Left colon (tissue), 2 donors: ENCODE results near the gene MAST2. TPM values are rescaled to one million over a fixed set of nuclear protein-coding genes. Genes with fewer than 3 reads are reported as not detected.
A peak's percentile ranks its signal among the peaks of the same experiment; 100 is the strongest.
"Not testable (repeated sequence)": the region's sequence is repeated elsewhere in the genome, so short reads cannot be mapped to it uniquely, and the experiment has no call there.

Experiments used
- ATAC-seq: fragments of 200-7000 bp; cut with Tn5 transposase; one replicate; pipeline ENCODE4 v1.9.1; 2020; ENCODE audit warnings: mild to moderate bottlenecking, moderate library complexity
- DNase-seq, 2 donors: peaks; one replicate each; pipeline ENCODE4 v3.0.0-alpha.2; 2020
- intact Hi-C, 2 donors: fragments of 100-400 bp; cut with DNase I in 1 of 2; cut with micrococcal nuclease in 1 of 2; formaldehyde crosslinking; loops; one replicate each; pipeline versions ENCODE4 v1.11.2 to v1.14.0; 2022; cut with DNase I, micrococcal nuclease
- total RNA-seq, 2 donors: library from RNA; stranded (reverse); fragmentation: NEBNext Ultra II Directional; extraction: Animal tissue kit (Norgen Biotek cat#: 25700); gene quantifications; one replicate each; pipeline ENCODE4 v1.2.1, GENCODE V29; 2021
- donor health status: DM: no; HTN: no; CAD: no.
- donor health status: DM: yes; HTN: yes; CAD: no.

Gene MAST2
- total RNA-seq, 2 donors from 2014 or later = 80.3 to 129 TPM

DNA sequence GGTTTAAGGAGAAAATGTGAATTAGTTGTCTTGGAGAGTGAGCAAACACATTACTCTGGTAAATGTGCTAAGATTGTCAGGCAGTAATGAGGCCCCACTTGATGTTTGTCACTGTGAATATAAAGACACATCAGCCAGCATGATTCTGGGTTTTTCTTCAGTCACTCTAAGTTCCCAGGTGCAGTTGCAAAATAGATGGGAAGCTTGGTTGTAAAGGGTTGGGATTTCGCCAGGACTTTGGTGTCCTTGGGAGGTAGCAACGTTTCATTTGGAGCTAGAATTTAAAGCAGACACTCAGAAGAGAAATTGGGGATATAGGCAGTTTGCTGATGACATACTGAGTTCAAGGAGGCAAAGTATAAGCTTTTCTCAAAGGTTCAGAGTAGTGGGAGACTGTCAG, 154.3 kb downstream of the MAST2 start:
- intact Hi-C loops = no loop called here
- ATAC-seq (no peak), DNase-seq (no peak)

DNA sequence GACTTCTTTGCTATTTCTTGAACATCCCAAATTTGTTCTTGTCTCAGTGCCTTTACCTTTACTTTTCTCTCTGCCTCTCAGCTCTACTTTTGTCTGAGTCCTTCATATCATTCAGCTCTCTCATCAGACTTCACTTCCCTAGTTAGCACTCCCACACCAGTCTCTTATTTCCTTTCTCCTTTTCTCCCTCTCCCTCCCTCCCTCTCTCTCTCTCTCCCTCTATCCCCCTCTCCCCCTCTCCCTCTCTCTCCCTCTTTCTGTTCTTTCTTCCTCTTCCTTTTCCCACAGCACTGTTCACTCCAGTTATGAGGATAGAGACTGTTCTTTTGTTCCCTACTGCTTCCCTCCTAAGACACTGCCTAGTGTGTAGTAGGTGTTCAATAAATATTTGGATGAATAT, 154.9 kb downstream of the MAST2 start:
- intact Hi-C loops = no loop called here
- ATAC-seq (no peak), DNase-seq (no peak)

DNA sequence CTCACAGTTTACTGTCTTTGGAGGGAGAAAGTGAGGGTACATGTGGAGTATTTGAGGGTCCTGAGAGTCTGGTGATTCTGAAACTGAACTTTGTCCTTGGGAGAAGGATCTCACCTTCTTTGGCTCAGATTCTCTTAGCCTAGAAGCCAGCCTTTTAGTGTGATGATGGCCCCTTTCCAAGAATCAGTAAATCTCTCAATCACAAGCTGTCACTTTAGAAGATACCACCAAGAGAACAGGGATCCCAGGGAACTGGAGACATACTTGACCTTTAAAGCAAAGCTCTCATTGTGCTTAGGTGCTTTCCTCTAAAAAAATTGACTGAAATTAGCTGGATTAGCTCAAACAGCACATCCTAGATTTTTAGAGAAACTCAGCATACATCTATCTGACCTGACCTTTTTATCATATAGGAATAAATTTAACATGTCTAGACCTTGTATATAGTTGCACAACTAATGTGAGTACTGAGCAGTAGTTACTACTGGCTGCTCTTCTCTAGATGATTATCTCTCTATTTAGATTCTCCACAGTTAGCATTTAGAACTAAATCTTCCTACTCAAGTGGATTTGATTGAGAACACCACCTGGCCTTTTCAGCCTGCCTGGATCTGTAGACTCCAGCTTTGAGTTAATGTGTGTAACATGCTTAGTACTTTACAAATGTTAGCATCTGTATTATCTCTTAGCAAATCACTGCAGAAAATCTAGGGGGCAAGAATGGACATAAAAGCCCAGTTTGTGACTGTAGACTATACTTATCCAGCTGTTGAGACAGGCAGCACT, 157.7 kb downstream of the MAST2 start:
- ATAC-seq = peak; percentile 16
- intact Hi-C loops = no loop called here
- DNase-seq = no peak

DNA sequence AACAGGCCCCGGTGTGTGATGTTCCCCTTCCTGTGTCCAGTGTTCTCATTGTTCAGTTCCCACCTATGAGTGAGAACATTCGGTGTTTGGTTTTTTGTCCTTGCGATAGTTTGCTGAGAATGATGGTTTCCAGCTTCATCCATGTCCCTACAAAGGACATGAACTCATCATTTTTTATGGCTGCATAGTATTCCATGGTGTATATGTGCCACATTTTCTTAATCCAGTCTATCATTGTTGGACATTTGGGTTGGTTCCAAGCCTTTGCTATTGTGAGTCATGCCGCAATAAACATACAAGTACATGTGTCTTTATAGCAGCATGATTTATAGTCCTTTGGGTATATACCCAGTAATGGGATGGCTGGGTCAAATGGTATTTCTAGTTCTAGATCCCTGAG, 158.5 kb downstream of the MAST2 start:
- intact Hi-C loops, DNase-seq, ATAC-seq: not testable (repeated sequence)

DNA sequence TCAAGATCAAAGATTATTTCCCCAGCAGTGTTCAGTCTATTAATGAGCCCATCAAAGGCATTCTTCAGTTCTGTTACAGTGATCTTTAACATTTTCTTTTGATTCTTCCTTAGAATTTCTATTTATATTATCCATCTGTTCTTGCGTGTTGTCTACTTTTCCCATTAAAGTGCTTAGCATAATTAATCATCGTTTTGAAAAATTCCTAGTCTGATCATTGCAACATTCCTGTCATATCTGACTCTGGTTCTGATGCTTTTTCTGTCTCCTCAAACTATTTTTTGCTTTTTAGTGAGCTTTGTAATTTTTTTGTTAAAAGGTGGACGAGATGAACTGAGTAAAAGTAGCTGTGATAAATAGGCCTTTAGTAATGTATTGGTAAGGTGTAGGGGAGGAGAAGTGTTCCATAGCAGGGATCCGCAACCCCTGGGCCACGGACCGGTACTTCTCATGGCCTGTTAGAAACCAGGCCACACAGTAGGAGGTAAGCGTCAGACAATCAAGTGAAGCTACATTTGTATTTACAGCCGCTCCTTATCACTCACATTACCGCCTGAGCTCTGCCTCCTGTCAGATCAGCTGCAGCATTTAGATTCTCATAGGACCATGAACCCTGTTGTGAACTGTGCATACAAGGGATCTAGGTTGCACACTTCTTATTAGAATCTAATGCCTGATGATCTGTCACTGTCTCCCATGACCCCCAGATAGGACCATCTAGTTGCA, 165.7 kb downstream of the MAST2 start:
- ATAC-seq (no peak), DNase-seq (no peak)
- intact Hi-C loops = no loop called here

DNA sequence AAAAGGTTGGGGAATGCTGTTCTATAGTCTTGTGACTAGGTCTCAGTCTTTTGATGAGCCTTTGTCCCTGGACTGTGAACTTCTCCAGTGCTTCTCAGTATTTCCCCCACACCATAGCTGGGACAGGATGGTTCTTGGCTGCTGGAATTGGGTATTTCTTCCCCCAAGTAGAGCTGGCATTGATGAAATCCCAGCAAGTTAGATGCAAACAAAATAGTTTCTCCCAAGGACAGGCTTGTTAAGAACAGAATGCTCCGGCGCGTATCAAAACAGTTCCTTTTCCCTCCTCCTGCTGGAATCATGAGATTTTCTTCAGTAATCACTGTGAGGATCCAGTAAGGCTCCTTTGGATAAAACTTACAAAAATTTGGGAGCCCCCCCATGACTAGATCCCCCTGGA, 166.5 kb downstream of the MAST2 start:
- intact Hi-C loops = no loop called here
- no peak for DNase-seq

DNA sequence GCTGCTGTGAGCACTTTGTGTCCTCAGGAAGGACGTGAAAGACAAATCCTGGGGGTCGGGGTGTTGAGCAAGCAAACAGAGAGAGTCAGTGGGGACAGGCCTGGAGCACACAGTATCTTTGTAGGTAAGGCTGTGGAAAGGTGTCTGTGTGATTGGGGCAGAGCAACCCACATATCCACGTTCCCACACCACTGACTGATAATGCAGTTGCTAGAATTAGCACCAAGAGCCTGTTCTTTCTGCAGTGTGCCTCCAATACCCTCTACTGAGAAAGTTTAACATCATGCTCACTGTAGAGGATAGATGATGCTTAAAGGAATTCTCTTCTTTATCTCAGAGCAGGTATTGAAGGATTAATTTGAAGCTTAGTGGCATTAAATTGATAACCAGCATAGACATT, 167.9 kb downstream of the MAST2 start:
- intact Hi-C loops = no loop called here
- DNase-seq (no peak), ATAC-seq (no peak)

More for the DNA sequence above, 166.5 kb downstream of the MAST2 start:
- ATAC-seq = no peak

DNA sequence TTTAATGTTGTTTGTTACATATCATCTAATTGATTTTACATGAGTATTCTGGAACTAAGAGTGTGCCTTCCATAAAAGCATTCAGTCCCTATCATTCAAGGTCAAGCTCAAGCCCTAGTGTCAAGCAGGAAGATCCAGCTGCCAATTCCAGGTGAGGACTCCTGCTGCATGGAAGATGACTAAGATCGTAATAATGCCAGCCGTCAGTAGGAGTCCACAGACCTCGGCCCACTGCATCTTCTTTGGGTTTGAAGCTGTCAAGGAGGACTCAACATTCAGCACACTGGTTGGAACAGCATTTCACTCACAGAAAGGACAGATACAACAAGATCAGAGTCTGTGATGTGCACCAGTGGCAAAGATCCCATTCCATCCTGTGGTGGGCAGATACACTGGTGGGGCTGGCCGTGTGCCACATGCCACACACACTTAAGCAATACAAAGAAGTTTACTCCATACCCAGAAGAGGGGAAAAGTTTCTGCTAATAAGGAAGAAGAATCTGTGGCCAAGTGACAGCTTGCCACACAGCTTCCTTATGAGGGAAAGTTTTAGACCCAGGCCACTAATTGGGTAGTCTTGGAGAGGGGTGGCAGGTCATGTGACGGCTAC, 168.6 kb downstream of the MAST2 start:
- ATAC-seq (peak; percentile 16), DNase-seq (peak in 1 of 2 donors; percentile 26)
- intact Hi-C loops = no loop called here

DNA sequence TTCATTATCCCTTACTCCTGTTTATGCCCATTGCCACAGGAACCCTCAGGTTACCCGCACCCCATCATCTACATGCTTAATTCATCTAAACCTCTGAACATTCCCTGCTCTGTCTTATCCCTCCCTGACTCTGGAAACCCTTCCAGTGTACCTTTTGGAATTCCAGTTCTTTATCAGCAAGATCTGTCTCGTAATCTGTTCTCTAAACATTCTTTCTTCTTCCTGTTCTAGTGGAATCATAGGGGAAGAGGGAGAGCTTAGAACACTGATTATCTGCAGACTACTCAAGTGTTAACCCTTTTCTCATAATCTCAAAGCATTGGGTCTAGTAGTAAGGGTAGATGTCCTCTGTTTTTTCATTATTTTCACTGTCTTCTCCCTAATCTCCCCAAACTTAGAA, 169.2 kb downstream of the MAST2 start:
- no peak for DNase-seq
- intact Hi-C loops = no loop called here
- ATAC-seq = peak; percentile 25

DNA sequence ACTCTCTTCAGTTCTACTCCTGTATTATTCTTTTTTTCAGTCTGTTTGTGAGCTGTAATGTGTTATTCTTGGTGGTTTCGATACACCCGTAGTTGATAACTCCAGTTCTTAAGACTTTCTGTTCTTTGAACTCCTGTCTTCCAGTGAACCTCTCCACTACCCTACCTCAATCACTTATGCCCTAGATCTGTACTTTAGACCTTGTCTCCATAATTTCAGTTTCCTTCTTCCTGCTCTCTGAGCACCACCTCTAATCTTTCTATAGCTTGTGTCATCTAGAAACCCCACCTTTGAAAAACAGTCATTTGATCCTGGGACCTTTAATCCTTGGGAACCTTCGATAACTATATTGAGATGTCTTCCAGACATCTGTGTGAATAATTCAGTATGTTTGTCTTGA, 169.7 kb downstream of the MAST2 start:
- ATAC-seq (peak; percentile 70), DNase-seq (no peak)
- intact Hi-C loops = no loop called here

DNA sequence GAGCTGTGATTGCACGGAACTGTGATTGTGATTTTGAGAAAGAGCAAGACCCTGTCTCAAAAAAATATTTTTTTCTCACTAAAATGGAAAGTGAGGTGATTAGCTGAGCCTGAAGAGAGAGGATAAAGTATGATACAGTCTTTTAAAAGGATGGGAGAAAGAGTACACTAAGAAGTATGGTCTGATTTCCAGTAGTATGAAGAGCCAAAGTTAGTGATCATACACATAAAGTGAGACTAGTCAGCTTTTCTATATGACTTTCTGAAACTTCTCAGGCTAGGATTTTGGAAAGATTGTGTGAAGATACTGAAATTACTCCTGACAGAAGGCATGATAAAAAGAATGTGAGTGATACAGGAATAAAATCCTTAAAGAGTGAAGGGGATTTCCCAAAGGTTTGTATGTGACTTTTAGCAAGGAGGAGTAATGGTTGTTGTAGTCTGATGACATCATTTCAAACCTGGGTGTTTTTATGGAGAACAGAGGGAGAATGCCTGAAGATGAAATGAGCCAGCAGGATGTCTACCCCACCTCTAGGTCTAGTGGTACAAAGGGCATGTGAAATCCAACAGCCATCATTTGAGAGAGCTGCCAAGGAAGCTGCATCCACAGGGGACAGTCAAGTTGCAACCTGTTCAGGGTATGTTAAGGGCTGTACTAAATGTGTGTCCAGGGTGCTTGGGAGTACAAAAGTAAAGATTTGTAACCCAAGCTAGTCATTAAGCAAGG, 171.3 kb downstream of the MAST2 start:
- peak; percentile 17 to 63 for DNase-seq
- ATAC-seq = peak; percentile 50
- intact Hi-C loops = no loop called here

DNA sequence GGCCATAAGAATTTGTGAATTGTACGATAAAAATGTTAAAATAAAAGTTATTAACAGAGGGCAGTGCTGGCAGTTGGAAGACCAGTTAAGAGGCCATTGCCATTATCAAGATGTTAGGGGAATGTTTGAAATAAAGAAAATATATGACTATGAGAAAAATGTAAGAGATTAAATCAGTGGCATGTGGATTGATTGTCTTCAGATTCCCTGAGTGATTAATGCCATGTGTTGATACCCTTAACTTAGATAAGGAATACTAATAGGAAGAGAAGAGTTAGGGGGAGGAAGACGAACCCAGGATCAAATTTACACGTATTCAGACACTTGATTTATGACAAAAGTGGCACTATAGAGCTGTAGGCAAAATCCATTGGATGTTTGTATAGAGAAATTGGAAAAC, 173.2 kb downstream of the MAST2 start:
- intact Hi-C loops = no loop called here
- no peak for ATAC-seq
- DNase-seq = no peak

DNA sequence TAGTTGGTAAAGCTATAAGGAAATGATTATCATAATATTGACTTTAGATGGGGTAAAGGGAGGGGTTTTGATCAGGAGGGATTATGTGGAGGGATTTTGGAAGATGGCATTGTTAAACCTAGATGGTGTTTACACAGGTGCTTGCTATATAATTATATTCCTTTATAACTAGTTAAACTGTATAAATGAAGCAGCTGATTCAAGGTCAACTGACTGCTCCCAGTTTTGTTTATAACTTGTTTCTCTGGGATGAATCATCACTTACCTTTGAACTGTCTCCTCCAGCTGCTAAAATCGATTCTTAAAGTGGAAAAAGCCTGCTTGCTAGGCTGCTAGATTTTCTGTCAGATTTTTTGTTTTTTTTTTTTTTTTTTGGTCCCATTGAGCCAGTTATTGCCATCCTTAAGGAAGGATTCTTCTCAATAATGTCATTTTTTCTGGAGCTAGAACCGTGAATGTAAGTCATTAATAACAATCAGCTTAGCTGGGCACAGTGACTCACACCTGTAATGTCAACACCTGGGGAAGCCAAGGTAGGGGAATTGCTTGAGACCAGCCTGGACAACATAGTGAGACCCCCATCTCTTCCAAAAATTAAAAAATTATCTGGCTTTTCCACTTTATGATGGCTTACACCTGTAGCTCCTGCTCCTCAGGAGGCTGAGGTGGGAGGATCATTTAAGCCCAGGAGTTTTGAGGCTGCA, 175.8 kb downstream of the MAST2 start:
- DNase-seq (no peak), ATAC-seq (peak; percentile 68)
- intact Hi-C loops = no loop called here

DNA sequence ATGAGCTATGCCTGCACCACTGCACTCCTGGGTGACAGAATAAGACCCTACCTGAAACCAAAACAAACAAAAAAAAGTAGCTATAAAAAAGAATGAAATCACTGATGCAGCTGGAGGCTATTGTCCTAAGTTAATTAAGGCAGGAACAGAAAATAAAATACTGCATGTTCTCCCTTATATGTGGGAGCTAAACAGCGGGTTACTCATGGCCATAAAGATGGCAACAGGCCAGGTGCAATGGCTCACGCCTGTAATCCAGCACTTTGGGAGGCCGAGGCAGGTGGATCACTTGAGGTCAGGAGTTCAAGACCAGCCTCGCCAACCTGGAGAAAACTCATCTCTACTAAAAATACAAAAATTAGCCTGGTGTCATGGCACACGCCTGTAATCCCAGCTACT, 176.4 kb downstream of the MAST2 start:
- DNase-seq (peak; percentile 52 to 60), ATAC-seq (peak; percentile 33)
- intact Hi-C loops = no loop called here

DNA sequence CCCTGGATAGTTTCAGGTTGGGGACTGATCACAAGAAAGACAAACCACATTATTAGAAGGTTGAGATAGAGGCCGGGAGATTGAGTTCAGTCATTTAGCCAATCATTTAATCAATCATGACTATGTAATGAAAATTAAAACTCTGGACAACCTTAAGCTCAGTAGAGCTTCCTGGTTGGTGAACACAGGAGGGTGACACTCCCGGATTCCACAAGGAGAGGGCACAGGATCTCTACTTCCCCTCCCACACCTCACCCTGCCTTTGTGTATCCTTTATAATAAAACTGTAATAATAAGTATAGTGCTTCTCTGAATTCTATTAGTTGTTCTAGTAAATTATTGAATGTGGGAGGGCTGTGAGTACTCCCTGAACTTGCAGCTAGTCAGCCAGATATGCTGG, 178.9 kb downstream of the MAST2 start:
- DNase-seq (no peak), ATAC-seq (peak; percentile 57)
- intact Hi-C loops = no loop called here

DNA sequence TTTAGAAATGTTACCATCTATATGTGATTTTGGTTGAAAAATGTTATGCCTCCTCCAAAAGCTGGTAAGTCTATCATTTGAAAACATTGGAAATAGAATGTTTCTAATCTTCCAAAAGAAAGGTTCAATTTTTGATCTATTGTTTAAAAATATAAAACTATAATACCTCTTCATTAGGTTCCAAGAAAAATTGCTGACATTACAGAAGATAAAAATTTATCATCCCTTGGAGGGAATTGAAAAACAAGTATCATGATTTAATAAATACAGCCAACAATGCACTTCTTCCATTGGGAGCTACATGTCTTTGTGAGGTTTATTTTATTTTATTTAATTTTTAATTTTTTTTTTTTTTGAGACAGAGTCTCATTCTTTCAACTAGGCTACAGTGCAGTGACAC, 180.6 kb downstream of the MAST2 start:
- intact Hi-C loops = no loop called here
- DNase-seq = no peak

DNA sequence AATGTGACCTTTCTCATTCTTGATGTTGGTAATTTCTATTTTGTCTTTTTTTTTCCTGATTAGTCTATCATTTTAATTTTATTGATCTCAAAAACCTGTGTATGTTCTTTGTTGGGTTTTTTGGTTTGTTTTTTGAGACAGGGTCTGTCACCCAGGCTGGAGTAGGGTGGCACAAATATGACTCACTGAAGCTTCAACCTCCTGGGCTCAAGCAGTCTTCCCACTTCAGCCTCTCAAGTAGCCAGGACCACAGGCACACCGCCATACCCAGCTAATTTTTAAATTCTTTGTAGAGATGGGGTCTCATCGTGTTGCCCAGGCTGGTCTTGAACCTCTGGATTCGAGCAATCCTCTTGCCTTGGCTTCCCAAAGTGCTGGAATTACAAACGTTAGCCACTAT, 183.8 kb downstream of the MAST2 start:
- intact Hi-C loops = no loop called here
- ATAC-seq (no peak), DNase-seq (no peak)

More for the DNA sequence above, 180.6 kb downstream of the MAST2 start:
- no peak for ATAC-seq

DNA sequence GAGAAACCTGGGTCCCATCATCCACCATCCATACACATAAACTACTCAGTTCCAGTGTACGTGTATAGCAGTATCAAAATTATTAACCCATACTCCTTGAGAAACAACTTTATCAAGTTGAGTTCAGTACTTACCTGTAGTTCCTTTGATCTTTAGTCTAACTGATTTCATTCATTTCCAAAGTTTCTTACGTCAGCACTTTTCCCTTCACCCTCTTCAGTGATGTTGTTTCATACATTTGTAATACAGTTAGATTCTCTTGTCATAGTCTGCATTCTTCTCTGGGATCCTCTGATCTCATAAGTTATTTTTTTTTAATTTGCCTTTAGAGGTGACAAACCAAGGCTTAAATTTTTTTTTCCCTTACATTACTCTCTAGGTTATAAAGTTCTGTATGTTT, 185.8 kb downstream of the MAST2 start:
- intact Hi-C loops = no loop called here
- DNase-seq (no peak), ATAC-seq (no peak)

DNA sequence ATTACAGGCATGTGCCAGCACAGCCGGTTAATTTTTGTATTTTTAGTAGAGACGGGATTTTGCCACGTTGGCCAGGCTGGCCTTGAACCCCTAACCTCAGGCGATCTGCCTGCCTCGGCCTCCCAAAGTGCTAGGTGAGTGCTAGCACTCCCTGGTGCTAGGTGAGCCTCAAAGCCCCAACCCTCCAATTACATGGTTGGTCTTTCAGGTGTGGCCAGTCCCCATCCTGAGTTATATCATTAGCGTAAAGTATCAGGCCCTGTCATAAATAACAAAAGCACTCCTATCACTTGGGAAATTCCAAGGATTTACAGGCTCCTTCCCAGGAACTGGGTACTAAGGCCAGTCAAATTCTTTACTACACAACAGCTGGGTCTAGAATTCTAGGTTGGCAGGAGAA, 191.0 kb downstream of the MAST2 start:
- ATAC-seq (no peak), DNase-seq (no peak)
- intact Hi-C loops = no loop called here
